HUDEP-2 (cell line): Measurements from ENCODE around the gene KIF23.
"Not testable (repeated sequence)": the region's sequence is repeated elsewhere in the genome, so short reads cannot be mapped to it uniquely, and the experiment has no call there.

ENCODE experiments used
- DNase-seq, 76 experiments: peaks; one replicate each; lab custom pipeline; 2025; ENCODE audit not compliant: unreplicated experiment in 76 of 76; lab: John Stamatoyannopoulos, UW

The KIF23 gene

DNA sequence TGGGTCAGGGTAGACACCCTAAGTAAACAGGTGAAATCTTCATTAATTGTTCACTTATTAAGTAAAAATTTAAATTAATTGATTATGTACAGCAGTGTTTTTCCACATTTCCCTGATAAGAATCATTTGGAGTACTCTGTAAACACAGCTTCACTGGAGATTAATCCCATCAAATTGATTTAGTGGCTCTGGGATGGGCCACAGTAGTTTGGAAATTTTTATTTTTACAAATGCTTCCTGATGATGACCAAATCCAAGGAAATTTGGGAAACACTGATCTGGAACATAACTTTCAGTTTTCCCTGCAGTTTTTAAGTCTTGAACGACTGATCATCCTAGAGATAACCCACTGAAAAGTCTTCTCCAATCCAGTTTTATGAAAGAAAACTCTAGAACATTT lies 19.7 kb downstream of the KIF23 start:
- no peak for DNase-seq

DNA sequence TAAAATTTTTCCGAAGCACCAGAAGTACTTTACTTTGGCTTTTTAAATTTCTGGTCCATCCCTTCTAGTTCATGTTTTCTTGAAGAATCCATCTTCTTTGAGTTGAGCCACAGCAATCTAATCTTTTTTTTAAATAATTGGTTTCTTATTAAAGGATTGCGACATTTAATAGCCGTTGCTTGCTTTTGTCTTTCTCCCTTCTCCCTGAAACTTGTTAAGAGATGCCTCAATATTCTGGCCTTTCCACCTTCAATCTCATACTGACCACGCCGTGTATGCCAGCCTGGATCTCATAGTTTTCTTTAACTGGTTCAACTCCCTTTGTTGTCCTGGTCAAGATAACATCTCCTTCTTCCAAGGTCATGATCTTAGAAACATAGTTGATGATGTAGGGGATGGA lies 20.1 kb downstream of the KIF23 start:
- no peak for DNase-seq

DNA sequence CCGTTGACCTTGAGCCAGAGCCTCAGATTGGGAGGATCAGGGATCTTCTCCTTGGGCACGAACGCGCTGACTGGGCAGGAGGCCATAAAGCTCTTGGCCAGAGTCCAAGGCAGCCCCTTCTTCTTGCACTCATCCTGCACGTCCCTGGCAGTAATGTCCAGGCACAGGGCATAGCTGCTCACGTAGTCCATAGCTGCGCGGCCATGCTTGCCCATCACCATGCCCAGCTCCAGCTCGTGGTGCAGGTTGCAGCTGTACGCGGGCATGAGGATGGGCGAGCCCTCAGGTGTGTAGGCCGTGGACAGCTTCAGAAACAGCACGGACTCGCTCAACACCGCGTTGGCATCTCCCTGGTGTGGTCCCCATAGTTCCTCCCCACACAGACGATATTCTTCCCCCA lies 20.5 kb downstream of the KIF23 start:
- DNase-seq, result no peak

DNA sequence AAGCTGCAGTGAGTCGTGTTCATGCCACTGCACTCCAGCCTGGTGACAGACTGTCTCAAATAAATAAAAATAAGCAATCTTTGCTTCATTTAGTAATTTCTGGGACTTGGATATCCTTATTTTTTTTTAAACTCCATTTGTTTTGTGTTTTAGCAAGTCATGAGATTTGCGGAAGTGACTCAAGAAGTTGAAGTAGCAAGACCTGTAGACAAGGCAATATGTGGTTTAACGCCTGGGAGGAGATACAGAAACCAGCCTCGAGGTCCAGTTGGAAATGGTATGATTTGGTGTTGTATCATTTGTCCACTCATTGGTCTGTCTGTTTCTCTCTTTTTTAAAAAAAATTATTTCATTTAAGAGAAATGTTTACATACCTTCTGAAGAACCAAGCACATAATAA lies 21.8 kb downstream of the KIF23 start:
- DNase-seq, result no peak

DNA sequence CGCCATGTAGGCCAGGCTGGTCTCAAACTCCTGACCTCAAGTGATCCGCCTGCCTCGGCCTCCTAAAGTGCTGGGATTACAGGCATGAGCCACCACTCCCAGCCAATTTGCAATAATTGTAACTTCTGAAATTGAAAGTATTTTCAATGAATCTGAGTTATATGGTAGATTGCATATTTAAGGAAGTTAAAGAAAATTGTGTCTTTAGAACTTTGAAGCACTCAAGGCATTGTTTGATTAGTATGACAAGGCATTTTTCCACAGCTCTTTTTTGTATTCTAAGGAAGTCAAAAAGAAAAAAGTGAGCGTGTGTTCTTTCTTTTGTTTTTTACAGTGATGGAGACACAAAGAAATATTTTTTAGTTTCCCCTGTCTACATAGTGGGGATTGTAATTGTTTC lies 22.8 kb downstream of the KIF23 start:
- no peak for DNase-seq

DNA sequence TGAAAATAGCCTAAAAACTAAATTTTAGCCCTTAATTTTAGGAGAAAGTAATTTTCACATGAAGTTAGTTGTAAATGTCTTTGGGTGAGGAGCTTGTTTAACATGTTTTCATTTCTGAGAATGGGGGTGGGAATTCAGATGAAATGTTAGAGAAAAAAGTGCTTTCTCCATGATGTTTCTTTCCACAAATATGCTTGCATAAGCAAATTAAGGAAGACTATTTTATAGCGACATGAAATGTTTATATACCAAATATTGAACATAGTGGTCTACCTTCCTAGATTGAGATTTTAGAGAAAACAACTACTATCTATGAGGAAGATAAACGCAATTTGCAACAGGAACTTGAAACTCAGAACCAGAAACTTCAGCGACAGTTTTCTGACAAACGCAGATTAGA lies 25.5 kb downstream of the KIF23 start:
- DNase-seq, result no peak

DNA sequence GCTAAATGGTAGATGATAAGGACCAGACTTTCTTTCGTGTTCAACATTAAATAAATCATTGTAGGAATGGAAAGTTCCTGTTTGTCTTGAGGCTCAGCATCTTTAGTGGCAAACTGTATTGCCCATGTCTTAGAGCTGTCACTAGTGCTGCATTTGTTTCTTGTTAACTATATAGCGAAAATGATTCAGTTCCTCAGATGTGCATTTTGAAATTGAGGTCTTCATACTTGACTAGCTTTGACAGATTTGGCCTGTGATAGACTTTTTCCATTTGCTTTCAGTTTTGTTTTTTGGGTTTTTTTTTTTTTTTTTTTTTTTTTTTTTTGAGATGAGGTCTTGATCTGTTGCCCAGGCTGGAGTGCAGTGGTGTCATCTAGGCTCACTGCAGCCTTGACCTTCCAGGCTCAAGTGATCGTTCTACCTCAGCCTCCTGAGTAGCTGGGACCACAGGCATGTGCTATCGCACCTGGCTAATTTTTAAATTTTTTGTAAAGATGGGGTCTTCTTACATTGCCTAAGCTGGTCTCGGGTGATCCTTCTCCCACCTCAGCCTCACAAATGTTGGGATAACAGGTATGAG lies 29.0 kb downstream of the KIF23 start:
- no peak for DNase-seq

DNA sequence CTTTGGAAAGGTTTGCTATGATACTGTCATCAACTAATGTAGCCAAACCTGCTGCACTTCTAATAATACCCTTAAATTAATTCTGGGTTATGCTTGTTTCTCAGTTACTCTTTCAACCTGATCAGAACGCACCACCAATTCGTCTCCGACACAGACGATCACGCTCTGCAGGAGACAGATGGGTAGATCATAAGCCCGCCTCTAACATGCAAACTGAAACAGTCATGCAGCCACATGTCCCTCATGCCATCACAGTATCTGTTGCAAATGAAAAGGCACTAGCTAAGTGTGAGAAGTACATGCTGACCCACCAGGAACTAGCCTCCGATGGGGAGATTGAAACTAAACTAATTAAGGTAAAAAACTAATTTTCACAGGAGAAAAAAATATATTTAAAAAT lies 30.5 kb downstream of the KIF23 start:
- no peak for DNase-seq

DNA sequence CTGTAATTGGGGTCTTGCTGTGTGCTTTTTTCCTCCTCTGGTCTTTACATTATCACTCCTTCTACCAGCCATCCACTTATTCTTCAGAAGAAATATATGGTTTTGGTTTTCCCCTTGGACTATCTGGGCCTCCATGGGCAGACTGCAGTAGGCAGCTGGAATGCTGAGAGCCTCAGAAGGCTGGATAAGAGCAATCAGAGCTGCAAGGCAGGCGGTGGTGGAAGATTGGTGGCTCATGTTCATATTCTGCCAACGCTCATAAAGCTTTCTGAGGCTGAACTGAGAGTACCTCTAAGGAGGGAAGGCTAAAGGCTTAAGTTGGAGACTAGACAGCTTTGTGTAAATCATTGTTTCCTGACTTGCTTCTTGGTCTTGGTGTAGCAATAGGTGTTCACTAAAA lies 32.8 kb downstream of the KIF23 start:
- no peak for DNase-seq

DNA sequence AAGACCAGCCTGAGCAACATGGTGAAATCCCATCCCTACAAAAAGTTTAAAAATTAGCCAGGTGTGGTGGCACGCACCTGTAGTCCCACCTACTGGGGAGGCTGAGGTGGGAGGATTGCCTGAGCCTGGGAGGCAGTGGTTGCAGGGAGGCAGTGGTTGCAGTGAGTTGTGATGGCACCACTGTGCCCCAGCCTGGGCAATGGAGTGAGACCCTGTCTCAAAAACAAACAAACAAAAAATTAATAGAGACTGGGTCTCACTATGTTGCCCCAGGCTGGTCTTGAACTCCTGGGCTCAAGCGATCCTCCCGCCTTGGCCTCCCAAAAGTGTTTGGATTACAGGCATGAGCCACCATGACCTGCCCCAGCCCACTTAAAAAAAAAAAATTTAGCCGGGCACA lies 36.1 kb downstream of the KIF23 start:
- DNase-seq, result not testable (repeated sequence)

DNA sequence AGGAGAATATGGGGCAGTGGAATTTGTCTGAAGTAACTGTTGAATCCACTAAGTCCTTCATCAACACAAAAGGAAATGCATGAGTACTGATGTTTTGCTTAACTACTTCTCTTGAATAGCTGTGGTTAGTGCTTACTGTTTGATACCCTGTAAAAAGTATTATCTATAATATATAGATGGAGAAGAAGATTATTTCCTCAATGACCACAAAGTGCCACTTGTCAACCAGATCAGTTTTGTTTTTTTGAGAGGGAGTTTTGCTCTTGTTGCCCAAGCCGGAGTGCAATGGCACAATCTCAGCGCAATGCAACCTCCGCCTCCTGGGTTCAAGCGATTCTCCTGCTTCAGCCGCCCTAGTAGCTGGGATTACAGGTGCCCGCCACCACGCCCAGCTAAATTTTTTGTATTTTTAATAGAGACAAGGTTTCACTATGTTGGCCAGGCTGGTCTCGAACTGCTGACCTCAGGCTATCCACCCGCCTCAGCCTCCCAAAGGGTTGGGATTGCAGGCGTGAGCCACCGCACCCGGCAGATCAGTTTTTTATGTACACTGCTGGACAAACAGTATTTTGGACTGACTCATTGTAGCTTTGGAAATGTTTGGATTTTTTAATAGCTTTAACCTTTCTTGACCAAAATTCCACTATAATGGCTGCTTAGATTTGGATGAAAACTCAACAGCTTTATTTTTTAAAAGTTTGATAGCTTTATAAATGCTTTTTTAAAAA lies 37.0 kb downstream of the KIF23 start:
- no peak for DNase-seq

DNA sequence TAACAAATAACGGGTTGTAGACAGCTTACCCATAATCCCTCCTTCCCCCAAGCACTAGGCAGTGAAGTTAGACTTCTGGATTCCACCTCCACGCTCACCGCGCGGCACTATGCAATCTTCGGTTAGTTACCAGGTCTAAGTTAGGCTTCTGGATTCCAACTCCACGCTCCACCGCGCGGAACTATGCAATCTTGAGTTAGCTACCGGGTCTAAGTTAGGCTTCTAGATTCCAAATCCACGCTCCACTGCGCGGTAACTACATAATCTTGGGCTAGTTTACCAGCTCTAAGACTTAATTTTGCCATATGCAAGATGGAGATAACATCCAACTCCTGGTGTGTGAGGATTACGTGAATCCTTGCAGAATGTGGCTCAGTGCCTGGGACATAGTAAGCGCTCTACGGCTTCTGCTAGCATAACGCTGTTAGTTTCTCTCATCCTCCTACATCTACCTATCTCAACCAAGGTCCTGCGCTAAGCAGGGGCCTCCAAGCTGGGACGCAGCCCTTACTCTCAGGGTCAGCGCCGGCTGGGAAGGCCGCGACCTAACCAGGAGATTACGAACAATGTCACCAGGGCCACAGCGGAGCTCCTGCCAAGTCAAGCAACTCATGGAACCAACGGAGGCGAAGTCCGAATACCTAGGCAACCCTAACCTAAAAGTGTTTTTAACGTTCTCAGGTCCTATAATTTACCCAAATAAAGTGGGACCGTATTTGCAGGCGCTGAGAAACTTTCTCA lies 38.0 kb downstream of the KIF23 start:
- peak in 34 of 76 experiments; percentile 6 to 74 (median 42) for DNase-seq

DNA sequence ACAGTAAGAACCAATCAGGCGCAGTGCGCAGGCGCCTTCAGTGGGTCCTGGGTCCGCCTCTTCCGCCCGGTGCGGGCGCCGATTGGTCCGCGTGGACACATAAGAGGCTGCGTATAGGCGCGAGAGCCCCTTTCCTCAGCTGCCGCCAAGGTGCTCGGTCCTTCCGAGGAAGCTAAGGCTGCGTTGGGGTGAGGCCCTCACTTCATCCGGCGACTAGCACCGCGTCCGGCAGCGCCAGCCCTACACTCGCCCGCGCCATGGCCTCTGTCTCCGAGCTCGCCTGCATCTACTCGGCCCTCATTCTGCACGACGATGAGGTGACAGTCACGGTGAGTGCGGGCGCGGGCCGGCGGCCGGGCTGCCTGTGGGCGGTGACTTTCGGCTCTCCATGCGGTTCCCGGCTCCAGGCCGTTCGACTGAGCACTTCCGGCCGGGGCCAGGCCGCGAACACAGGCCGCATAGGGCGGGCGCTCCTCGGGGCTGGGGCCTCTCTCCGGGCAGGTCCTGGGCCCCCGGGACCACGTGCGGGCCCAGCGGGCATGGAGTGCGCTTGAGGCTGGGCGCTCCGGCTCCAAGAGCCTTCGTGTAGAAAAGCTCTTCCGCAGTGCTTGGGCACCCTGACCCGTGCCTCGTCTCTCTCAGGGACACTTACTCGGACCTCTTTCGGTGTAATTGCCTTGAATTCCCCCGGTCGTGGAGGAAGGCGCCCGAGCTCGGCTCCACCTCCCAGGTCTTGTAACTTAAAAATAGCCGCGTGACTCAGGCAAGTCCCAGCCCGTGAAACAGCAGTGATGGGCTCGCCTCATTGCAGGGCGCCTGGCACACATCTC lies 38.8 kb downstream of the KIF23 start, which contains the start of gene RPLP1:
Gene RPLP1 (plus strand): TSS at position 127 of the 830 bp plus-strand sequence. CDS start 131 bp downstream, at position 258.
- peak in 75 of 76 experiments; percentile 42 to 94 (median 88) for DNase-seq

DNA sequence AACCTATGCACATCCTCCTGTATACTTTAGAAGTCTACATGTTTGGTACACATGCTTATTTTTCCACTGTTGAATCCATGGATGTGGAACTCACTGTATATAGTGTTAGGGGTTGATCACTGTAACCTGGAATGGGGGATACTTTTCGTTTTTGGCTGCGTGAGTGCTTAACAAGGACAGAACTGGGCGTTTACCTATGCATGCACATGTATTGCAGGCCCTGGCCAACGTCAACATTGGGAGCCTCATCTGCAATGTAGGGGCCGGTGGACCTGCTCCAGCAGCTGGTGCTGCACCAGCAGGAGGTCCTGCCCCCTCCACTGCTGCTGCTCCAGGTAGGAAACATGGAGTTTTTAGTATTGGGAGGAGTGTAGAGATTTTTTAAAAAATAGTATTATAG lies 40.8 kb downstream of the KIF23 start:
- DNase-seq, result peak in 4 of 76 experiments; percentile 6 to 28 (median 7)

DNA sequence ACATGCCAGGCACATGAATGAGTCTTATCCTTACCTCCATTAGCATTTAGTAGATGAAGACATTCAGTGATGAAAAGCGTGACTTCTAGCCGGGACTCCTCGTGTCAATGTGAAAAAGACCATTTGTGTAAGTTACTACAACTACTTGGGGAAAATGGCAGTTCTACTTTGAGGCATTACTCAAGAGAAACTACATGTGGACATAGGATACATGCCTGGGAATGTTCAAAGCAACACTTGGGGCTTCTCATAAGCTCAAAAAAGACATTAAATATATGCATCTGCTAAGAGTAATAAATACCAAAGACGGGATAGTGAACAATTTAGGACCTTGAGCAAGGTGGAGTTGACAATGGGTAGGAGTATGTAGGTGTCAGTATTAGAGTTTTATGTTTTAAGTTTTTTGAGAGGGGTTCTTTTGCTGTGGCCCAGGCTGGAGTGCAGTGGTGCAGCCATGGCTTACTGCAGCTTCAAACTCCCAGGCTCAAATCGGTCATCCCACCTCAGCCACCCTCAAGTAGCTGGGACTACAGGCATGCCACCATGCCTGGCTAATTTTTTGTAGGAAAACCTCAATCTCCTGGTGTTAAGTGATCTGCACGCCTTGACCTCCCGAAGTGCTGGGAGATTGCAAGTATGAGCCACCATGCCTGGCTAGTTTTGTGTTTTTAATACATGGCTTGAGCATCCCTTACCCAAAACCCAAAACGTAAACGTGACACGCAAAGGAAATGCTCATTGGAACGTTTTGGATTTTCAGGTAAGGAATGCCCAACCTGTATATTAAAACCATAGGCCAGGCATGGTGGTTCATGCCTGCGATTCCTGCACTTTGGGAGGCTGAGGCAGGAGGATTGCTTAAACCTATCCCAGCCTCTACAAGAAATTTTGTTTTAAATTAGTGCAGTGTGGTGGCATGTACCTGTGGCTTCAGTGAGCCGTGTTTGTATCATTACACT lies 42.3 kb downstream of the KIF23 start:
- DNase-seq, result peak in 1 of 76 experiments; percentile 32

DNA sequence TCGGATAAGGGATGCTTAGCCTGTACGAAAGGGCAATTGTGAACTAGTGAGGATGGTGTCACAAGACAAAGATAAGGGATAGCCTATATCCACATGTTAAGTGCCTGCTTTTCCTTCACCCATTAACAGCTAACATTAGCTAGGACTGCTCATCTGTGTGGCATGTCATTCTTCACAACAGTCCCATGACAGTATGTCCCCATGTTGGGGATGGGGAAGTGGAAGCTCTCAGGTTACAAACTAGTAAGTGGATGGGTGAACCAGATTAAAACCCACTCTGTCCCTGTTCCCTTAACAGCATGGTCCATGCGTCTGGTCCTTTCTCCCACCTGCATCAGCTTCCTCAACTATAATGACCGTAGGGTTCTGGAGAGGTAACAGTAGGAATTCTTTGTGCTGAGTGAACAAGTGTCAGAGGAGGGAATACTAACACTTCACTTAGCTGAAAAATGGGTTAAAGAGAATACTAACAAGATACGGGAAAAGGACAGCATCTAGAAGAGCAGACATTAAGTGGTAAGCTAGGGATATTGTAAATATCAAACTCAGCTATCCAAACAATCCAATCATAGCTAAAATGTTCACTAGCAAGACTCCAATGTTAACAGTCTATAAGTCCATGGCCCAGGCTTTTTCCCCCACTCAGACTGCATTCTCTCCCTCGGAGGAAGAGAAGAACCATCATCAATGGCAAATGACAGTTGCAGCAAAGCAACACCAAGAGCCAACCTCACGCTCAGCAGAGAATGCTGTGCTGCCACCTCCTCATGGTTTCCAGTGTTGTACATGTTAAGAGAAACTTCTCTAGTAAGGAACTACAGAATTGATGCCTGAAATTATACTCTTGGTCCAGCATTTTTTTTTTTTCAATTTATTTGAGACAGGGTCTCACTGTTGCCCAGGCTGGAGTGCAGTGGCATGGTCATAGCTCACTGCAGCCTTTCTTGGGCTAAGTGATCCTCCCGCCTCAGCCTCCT lies 43.4 kb downstream of the KIF23 start:
- peak in 5 of 76 experiments; percentile 4 to 15 (median 12) for DNase-seq

DNA sequence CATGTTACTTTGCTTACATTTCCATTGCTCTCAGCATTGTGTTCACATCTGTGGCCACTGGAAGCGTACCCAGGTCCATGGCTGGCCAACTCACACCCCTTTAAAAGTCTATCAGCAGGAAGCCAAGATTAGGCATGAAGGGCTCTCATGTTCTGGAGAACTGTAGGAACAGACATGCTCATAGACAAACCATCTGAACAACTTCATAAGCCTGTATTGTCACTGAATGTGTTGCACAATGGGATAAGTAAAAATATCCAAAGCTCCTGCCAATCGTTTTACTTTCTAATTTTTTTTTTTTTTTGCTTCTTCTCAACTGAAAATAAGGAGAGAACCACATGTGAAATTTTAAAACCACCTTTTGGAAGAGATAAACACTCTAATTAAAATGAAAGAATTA lies 44.9 kb downstream of the KIF23 start:
- no peak for DNase-seq

DNA sequence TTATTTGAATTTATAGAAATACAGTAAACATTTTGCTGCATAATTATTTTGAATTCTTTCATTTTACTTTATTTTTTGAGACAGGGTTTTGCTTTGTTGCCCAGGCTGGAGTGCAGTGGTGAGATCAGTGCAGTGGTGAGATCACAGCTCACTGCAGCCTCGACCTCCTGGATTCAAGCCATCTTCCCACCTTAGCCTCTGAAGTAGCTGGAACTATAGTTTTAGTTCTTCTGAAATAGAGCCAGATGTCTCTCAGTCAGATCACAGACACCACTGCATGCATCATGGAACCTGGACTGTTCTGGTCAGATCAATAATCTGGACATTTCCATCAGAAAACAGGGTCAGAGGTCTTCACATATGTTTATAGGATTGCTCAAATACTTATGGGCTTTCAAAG lies 46.3 kb downstream of the KIF23 start:
- no peak for DNase-seq
